GM12878 (cell line): ENCODE measurements around the gene CATSPERZ. TPM values are rescaled to one million over a fixed set of nuclear protein-coding genes. Genes with fewer than 3 reads are reported as not detected.

ENCODE experiments used
- ASH2L ChIP-seq: fragments of 300-600, 200-600 bp; sonication (generic); IDR thresholded peaks from 2 replicates; pipeline ENCODE4 v1.6.1; 2017; ENCODE audit warnings: low read depth, mild to moderate bottlenecking, borderline replicate concordance
- BCLAF1 ChIP-seq: fragments of 450-650 bp; IDR thresholded peaks from 2 replicates; pipeline ENCODE4 v1.6.1; 2017; ENCODE audit warnings: antibody characterized with exemption, mild to moderate bottlenecking, moderate library complexity
- CBX5 ChIP-seq: sonication (generic); IDR thresholded peaks from 2 replicates; pipeline ENCODE4 v1.6.1; 2016; ENCODE audit warnings: low read depth, moderate library complexity, mild to moderate bottlenecking, inconsistent platforms
- CEBPB ChIP-seq, 2 experiments: fragments of 150-350 bp in 1 of 2; IDR thresholded peaks; 2 replicates each; pipeline ENCODE4 v1.6.1; 2012 to 2014; ENCODE audit warnings: low read depth in 2 of 2, low read length in 2 of 2, borderline replicate concordance in 1 of 2, inconsistent platforms in 1 of 2
- FOXK2 ChIP-seq: fragments of 450-650 bp; IDR thresholded peaks from 2 replicates; pipeline ENCODE4 v1.6.1; 2017; ENCODE audit warnings: mild to moderate bottlenecking, moderate library complexity
- IKZF1 ChIP-seq: fragments of 450-650 bp; conservative IDR thresholded peaks from 2 replicates; pipeline ENCODE4 v1.6.1; 2017; ENCODE audit warnings: antibody characterized with exemption, mild to moderate bottlenecking
- IRF4 ChIP-seq: IDR thresholded peaks from 2 replicates; pipeline ENCODE4 v1.6.1; 2011; ENCODE audit warnings: low read depth, low read length
- MEF2B ChIP-seq: fragments of 450-650 bp; IDR thresholded peaks from 2 replicates; pipeline ENCODE4 v1.6.1; 2018; ENCODE audit warnings: mild to moderate bottlenecking, moderate library complexity; ENCODE audit not compliant: partially characterized antibody, poor library complexity, severe bottlenecking
- POLR2AphosphoS2 ChIP-seq: IDR thresholded peaks from 2 replicates; pipeline ENCODE4 v1.6.1; 2011; ENCODE audit warnings: low read depth, mild to moderate bottlenecking, low read length, improper control_type of control experiment, moderate library complexity
- RAD21 ChIP-seq: IDR thresholded peaks from 2 replicates; pipeline ENCODE4 v1.6.1; 2011; ENCODE audit warnings: mild to moderate bottlenecking, low read depth, low read length, moderate library complexity; ENCODE audit not compliant: insufficient read depth
- SIN3A ChIP-seq: IDR thresholded peaks from 2 replicates; pipeline ENCODE4 v1.6.1; 2012; ENCODE audit warnings: low read depth, low read length, improper control_type of control experiment
- SIX5 ChIP-seq: IDR thresholded peaks from 2 replicates; pipeline ENCODE4 v1.6.1; 2011; ENCODE audit warnings: mild to moderate bottlenecking, low read depth, low read length, moderate library complexity; ENCODE audit not compliant: severe bottlenecking
- SMAD1 ChIP-seq: fragments of 450-650 bp; IDR thresholded peaks from 2 replicates; pipeline ENCODE4 v1.6.1; 2018; ENCODE audit warnings: mild to moderate bottlenecking, low read depth; ENCODE audit not compliant: partially characterized antibody
- SP1 ChIP-seq: IDR thresholded peaks from one replicate; pipeline ENCODE4 v1.6.1; 2011; ENCODE audit warnings: low read depth, low read length
- SPI1 ChIP-seq: IDR thresholded peaks from 2 replicates; pipeline ENCODE4 v1.6.1; 2011; ENCODE audit warnings: low read depth, mild to moderate bottlenecking, low read length, moderate library complexity, borderline replicate concordance; ENCODE audit not compliant: insufficient read depth
- STAT3 ChIP-seq: IDR thresholded peaks from 2 replicates; pipeline ENCODE4 v1.6.1; 2011; ENCODE audit warnings: low read depth, low read length, improper control_type of control experiment
- TCF7 ChIP-seq: IDR thresholded peaks from 2 replicates; pipeline ENCODE4 v1.6.1; 2014; ENCODE audit warnings: antibody characterized with exemption, borderline replicate concordance
- polyA plus RNA-seq, 11 experiments: library from polyadenylated mRNA; depleted of rRNA in 4 of 11; unstranded in 6 of 11; stranded (reverse) in 5 of 11; fragments of >200 nt; fragmentation: Nextera tagmentation in 4 of 11; fragmentation: Illumina TruSeq in 1 of 11; extraction: Ambion mirVana in 4 of 11; extraction: Trizol in 1 of 11; gene quantifications; 1 replicate in 1 of 11; 2 replicates in 10 of 11; pipeline versions ENCODE4 v1.2.1 to v1.2.3, GENCODE V29; 2011 to 2016; ENCODE audit warnings: inconsistent platforms in 2 of 11, missing spikeins in 2 of 11, low read depth in 1 of 11
- total RNA-seq, 4 experiments: library from RNA; depleted of rRNA in 3 of 4; stranded (reverse); fragments of >200 nt in 3 of 4; fragmentation: Illumina TruSeq in 1 of 4; extraction: Trizol in 1 of 4; gene quantifications; 2 replicates each; pipeline versions ENCODE4 v1.2.1 to v1.2.3, GENCODE V29; 2013 to 2021
- TF ChIP-seq, protein P1 (sequence below): IDR thresholded peaks from 2 replicates; pipeline ENCODE4 v1.6.1; 2012; ENCODE audit warnings: improper control_type of control experiment, low read depth, low read length; ENCODE audit not compliant: insufficient replicate concordance
- TF ChIP-seq, protein P2 (sequence below): IDR thresholded peaks from 2 replicates; pipeline ENCODE4 v1.6.1; 2012; ENCODE audit warnings: low read depth, low read length, improper control_type of control experiment

Gene CATSPERZ
- total and polyA plus RNA-seq, 10 of the 15 experiments (the other 5 are each of a cell fraction or from before 2014, with no cell fraction given): 0.12 to 0.31 TPM; not detected in 8

GRCh38 chr11:64284962-64285884 is 14.9 kb upstream of the CATSPERZ start, which contains the start of gene GPR137 (continued):
- TF ChIP-seq, protein P1, sequence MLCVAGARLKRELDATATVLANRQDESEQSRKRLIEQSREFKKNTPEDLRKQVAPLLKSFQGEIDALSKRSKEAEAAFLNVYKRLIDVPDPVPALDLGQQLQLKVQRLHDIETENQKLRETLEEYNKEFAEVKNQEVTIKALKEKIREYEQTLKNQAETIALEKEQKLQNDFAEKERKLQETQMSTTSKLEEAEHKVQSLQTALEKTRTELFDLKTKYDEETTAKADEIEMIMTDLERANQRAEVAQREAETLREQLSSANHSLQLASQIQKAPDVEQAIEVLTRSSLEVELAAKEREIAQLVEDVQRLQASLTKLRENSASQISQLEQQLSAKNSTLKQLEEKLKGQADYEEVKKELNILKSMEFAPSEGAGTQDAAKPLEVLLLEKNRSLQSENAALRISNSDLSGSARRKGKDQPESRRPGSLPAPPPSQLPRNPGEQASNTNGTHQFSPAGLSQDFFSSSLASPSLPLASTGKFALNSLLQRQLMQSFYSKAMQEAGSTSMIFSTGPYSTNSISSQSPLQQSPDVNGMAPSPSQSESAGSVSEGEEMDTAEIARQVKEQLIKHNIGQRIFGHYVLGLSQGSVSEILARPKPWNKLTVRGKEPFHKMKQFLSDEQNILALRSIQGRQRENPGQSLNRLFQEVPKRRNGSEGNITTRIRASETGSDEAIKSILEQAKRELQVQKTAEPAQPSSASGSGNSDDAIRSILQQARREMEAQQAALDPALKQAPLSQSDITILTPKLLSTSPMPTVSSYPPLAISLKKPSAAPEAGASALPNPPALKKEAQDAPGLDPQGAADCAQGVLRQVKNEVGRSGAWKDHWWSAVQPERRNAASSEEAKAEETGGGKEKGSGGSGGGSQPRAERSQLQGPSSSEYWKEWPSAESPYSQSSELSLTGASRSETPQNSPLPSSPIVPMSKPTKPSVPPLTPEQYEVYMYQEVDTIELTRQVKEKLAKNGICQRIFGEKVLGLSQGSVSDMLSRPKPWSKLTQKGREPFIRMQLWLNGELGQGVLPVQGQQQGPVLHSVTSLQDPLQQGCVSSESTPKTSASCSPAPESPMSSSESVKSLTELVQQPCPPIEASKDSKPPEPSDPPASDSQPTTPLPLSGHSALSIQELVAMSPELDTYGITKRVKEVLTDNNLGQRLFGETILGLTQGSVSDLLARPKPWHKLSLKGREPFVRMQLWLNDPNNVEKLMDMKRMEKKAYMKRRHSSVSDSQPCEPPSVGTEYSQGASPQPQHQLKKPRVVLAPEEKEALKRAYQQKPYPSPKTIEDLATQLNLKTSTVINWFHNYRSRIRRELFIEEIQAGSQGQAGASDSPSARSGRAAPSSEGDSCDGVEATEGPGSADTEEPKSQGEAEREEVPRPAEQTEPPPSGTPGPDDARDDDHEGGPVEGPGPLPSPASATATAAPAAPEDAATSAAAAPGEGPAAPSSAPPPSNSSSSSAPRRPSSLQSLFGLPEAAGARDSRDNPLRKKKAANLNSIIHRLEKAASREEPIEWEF: no peak
- TF ChIP-seq STAT3: no peak
- peak; percentile 41 for TF ChIP-seq SMAD1
- peak; percentile 8; the same call in 1 of the 2 replicates for TF ChIP-seq POLR2AphosphoS2
- TF ChIP-seq IKZF1: peak; percentile 87
- no peak for TF ChIP-seq SIN3A
- TF ChIP-seq IRF4: no peak
- TF ChIP-seq CEBPB (IDR thresholded peaks at IDR 0.05; ENCODE audit: borderline replicate concordance in 1 of 2, low read depth in 2 of 2, low read length in 2 of 2): no peak
- peak; percentile 50 for TF ChIP-seq MEF2B
- TF ChIP-seq SP1: no peak
- no peak for TF ChIP-seq BCLAF1
- no peak for TF ChIP-seq ASH2L
- TF ChIP-seq FOXK2: no peak
- no peak for TF ChIP-seq SPI1
- TF ChIP-seq RAD21: no peak
- no peak for TF ChIP-seq TCF7
- no peak for TF ChIP-seq CBX5
- TF ChIP-seq, protein P2, sequence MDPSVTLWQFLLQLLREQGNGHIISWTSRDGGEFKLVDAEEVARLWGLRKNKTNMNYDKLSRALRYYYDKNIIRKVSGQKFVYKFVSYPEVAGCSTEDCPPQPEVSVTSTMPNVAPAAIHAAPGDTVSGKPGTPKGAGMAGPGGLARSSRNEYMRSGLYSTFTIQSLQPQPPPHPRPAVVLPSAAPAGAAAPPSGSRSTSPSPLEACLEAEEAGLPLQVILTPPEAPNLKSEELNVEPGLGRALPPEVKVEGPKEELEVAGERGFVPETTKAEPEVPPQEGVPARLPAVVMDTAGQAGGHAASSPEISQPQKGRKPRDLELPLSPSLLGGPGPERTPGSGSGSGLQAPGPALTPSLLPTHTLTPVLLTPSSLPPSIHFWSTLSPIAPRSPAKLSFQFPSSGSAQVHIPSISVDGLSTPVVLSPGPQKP: no peak
- peak; percentile 73 for TF ChIP-seq SIX5
